ENCODE results near the gene PLB1.

DNA sequence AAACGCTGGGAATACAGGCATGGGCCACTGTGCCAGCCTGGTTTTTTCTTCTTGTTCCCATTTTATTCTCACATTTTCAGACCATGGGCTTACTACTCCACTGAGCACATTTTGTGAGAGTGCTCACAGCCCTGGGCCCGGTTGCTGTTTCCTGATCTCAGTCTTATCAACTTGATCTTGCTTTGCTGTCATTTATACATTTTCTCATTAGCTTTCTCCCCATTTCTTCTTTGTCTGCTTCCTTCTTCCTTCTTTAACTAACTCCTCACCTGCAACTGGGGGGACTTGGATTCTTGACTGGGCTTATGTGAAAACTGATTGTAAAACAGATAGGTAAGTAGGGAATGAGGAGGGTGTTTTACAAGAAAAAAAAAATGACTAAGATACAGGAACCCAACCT, 117.3 kb downstream of the PLB1 start:
- TF ChIP-seq, protein P1, sequence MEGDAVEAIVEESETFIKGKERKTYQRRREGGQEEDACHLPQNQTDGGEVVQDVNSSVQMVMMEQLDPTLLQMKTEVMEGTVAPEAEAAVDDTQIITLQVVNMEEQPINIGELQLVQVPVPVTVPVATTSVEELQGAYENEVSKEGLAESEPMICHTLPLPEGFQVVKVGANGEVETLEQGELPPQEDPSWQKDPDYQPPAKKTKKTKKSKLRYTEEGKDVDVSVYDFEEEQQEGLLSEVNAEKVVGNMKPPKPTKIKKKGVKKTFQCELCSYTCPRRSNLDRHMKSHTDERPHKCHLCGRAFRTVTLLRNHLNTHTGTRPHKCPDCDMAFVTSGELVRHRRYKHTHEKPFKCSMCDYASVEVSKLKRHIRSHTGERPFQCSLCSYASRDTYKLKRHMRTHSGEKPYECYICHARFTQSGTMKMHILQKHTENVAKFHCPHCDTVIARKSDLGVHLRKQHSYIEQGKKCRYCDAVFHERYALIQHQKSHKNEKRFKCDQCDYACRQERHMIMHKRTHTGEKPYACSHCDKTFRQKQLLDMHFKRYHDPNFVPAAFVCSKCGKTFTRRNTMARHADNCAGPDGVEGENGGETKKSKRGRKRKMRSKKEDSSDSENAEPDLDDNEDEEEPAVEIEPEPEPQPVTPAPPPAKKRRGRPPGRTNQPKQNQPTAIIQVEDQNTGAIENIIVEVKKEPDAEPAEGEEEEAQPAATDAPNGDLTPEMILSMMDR (conservative IDR thresholded peaks at IDR 0.05; ENCODE audit: low read length): no peak
- no peak for TF ChIP-seq EZH2phosphoT487 (IDR thresholded peaks at IDR 0.05; ENCODE audit: borderline replicate concordance)
